Measurements from ENCODE around the gene TOP3B. TPM values are rescaled to one million over a fixed set of nuclear protein-coding genes. Genes with fewer than 3 reads are reported as not detected.
A peak's percentile ranks its signal among the peaks of the same experiment; 100 is the strongest.

Gene TOP3B
- total RNA-seq, 4 donors from 2014 or later: 4.6 to 36.6 (median 23.4) TPM

DNA sequence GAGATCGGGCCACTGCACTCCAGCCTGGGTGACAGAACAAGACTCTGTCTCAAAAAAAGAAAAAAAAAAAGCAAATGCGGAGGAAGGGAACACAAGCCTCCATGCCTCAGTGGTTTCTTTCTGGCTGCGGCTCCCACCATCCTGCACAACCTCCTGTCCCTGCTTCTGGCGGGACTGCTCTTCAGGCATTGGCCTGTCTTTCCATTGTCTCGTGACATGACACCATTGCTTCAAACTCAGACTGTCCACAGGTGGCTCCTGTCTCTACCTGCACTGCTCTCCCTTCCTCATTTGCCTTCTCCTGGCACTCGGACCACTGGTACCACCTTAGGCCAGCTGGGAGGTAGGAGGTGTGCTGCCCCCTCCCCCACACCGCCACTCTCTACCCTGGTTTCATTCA is 19.3 kb downstream of the TOP3B start:
- H3K4me3 ChIP-seq: no peak overlapping the region
- peaks cover 33 to 100% (median 55%) of the 10 kb centered on the region in 3 donors for H3K36me3 ChIP-seq
- no peaks in the 10 kb centered on the region for H3K9me3 ChIP-seq
- H3K27ac ChIP-seq: no peak overlapping the region
- H3K4me1 ChIP-seq: peaks cover 0 to 21% (median 8%) of the 10 kb centered on the region in 3 donors
- WGBS, 2 donors: 84 to 88% methylated on average over 7 of the region's 7 CpGs
- H3K27me3 ChIP-seq: no peaks in the 10 kb centered on the region
- no peak for DNase-seq
- TF ChIP-seq, protein P1, sequence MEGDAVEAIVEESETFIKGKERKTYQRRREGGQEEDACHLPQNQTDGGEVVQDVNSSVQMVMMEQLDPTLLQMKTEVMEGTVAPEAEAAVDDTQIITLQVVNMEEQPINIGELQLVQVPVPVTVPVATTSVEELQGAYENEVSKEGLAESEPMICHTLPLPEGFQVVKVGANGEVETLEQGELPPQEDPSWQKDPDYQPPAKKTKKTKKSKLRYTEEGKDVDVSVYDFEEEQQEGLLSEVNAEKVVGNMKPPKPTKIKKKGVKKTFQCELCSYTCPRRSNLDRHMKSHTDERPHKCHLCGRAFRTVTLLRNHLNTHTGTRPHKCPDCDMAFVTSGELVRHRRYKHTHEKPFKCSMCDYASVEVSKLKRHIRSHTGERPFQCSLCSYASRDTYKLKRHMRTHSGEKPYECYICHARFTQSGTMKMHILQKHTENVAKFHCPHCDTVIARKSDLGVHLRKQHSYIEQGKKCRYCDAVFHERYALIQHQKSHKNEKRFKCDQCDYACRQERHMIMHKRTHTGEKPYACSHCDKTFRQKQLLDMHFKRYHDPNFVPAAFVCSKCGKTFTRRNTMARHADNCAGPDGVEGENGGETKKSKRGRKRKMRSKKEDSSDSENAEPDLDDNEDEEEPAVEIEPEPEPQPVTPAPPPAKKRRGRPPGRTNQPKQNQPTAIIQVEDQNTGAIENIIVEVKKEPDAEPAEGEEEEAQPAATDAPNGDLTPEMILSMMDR (IDR thresholded peaks at IDR 0.05): no peak
- TF ChIP-seq POLR2A (IDR thresholded peaks at IDR 0.05): no peak
- intact Hi-C loops (cut with DNase I): no loop called here

DNA sequence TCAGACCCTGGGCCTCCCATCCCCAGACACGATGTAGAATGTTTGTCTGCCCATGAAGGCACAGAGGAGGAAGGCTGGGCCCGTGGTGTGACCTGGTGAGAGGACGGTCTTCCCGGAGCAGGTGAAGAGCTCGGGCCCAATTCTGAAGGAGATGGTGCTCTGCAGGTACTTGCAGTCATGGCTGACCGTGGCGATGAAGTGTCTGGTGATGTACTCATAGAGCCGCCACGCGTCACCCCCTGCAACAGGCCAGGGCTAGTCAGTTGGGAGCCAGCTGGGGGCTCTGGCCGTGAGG is 20.0 kb downstream of the TOP3B start:
- Histone ChIP-seq H3K36me3 (peaks cover 28 to 98% (median 55%) of the 10 kb centered on the region in 3 donors), H3K27me3 (no peaks in the 10 kb centered on the region), H3K4me3 (no peak overlapping the region), H3K4me1 (peaks cover 0 to 21% (median 8%) of the 10 kb centered on the region in 3 donors), H3K9me3 (no peaks in the 10 kb centered on the region), H3K27ac (no peak overlapping the region)
- WGBS, 2 donors: 100% methylated on average over 1 of the region's 11 CpGs; no CpG with 5 or more reads in 1 of the 2 donors
- TF ChIP-seq POLR2A (IDR thresholded peaks at IDR 0.05): no peak
- TF ChIP-seq, protein P1 (IDR thresholded peaks at IDR 0.05): no peak
- intact Hi-C loops (cut with DNase I): no loop called here
- DNase-seq: no peak

DNA sequence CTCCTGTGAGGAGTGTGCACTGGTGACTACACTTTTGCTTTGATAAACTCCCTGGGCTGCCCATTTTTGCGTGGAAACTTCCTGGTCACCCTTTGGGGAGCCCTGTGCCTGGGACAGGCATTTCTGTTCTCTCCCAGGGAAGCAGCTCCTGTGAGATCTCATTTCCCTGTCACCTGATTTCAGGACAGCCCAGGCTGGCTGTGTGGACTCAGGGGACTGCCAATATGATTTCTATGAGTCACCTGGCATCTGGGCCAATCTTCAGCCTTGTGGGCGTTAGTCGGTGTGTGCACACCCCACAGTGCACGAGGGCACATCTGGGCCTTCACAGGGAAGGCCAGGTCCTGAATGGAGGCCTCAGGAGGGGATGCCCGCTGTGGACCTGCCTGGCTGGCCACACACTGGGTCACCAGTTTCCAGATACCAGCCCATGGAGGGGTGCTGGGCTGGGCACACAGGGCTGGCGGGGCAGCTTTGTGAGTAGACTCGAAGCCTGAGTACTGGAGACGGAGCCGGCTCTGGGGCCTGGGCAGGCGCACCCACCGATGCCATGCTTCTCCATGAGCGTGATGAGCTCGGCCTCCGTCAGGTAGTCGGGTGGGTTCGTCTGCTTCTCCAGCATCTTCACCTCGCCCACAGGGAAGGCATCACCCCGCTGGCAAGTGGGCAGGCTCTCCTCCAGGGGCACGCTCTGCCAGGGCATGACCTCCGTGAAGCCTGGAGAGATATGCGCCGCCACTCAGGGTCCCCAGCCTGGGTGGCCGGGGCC is 20.5 kb downstream of the TOP3B start:
- H3K36me3 ChIP-seq: peaks cover 23 to 93% (median 51%) of the 10 kb centered on the region in 3 donors
- intact Hi-C loops (cut with DNase I): no loop called here
- TF ChIP-seq POLR2A (IDR thresholded peaks at IDR 0.05): no peak
- TF ChIP-seq, protein P1 (IDR thresholded peaks at IDR 0.05): no peak
- DNase-seq: no peak
- H3K9me3 ChIP-seq: no peaks in the 10 kb centered on the region
- WGBS, 2 donors: 88% methylated on average over 2 to 8 of the region's 23 CpGs
- no peak overlapping the region for H3K4me3 ChIP-seq
- no peaks in the 10 kb centered on the region for H3K27me3 ChIP-seq
- peak overlapping the region; percentile 15 to 60 (median 28) for H3K27ac ChIP-seq
- H3K4me1 ChIP-seq: peaks cover 0 to 21% (median 8%) of the 10 kb centered on the region in 3 donors

DNA sequence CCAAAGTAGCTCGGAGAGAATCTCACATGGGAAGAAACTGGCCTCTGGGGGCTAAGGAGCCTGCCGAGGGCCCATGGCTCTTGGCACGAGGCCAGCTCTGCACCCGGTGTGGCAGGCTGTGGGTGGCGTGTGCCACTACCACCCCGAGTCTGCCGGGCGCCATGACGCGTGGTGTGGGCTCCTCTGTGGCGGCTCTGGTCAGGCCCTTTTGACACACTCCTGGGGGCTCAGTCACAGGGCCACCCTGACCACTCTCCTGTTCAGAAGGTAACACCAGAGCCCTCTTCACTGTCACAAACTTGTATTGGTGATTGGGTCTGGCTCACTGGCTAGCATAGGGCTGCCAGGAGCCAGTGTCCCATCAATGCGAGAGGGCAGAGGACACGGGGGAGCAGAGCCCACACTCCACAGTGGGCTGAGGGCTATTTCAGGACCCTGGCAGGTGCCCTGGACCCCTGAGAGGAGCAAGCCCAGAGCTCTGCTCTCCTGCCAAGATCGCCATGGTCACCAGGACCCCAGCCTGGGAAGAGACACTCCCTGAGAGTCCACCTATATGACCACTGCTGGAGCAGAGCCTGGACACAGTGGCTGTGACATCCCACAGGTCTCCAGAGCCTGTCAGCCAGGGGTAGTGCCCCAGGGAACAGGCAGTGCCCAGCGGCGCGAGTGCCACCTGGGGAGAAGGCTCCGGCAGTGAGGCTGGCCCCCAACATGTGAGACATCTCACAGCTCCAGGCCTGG is 21.3 kb downstream of the TOP3B start:
- TF ChIP-seq POLR2A (IDR thresholded peaks at IDR 0.05): no peak
- DNase-seq: no peak
- Histone ChIP-seq H3K9me3 (no peaks in the 10 kb centered on the region), H3K27ac (peak overlapping the region; percentile 15 to 60 (median 28)), H3K4me3 (no peak overlapping the region), H3K4me1 (peaks cover 0 to 21% (median 8%) of the 10 kb centered on the region in 3 donors), H3K36me3 (peaks cover 22 to 85% (median 43%) of the 10 kb centered on the region in 3 donors), H3K27me3 (no peaks in the 10 kb centered on the region)
- intact Hi-C loops (cut with DNase I): no loop called here
- 60 to 100% methylated on average over 1 to 4 of the region's 18 CpGs for WGBS, 2 donors

DNA sequence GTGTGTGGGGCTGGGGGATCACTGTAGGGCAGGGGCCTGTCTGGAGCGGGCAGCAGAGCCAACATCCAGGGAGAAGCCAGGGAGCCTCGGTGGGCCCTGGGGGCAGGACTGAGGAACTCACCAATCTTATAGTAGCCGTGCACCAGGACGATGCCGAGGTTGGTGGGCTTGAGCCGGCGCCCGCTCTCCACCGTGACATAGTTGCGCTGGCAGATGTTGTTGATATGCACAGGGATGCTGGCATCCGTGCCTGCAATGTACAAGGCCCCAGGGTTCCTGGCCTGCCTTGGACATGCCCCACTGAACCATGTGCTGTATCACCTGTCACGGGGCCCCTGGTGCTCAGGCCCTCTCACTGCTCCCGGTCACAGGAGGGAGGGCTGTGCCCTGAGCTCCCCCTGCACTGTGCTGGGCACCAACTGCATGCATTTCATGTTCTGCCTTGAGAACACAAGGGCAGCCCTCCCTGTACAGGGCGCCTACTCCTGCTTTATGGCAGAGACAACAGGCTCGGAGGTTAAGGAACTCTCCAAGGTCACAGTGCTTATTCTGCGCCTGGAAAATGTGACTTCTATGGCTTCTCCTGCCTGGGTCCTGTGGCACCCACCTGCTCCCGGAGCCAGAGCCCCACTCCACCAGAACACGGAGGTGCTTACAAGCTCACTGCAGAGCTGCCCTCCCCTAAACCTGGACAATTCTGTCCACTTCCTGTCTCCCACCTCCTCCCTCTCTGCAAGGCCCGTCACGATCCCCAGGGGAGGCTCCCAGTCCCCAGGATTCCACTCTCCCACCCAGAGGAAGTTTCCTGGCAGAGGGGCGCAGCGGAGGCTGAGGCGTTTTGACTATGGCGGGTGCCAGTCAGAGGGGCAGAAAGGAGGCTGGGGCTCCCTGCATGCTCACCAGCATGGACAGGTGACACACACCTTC is 22.1 kb downstream of the TOP3B start:
- Histone ChIP-seq H3K27ac (no peak overlapping the region), H3K4me3 (no peak overlapping the region), H3K4me1 (peaks cover 0 to 21% (median 8%) of the 10 kb centered on the region in 3 donors), H3K9me3 (no peaks in the 10 kb centered on the region), H3K36me3 (peaks cover 22 to 77% (median 39%) of the 10 kb centered on the region in 3 donors), H3K27me3 (no peaks in the 10 kb centered on the region)
- WGBS, 2 donors: 93 to 97% methylated on average over 9 to 12 of the region's 24 CpGs
- intact Hi-C loops (cut with DNase I): no loop called here
- TF ChIP-seq, protein P1 (IDR thresholded peaks at IDR 0.05): no peak
- no peak for TF ChIP-seq POLR2A (IDR thresholded peaks at IDR 0.05)
- DNase-seq: no peak
